ENCODE data around the gene RBM11.
"Not testable (repeated sequence)": the region's sequence is repeated elsewhere in the genome, so short reads cannot be mapped to it uniquely, and the experiment has no call there.

Gene RBM11, protein sequence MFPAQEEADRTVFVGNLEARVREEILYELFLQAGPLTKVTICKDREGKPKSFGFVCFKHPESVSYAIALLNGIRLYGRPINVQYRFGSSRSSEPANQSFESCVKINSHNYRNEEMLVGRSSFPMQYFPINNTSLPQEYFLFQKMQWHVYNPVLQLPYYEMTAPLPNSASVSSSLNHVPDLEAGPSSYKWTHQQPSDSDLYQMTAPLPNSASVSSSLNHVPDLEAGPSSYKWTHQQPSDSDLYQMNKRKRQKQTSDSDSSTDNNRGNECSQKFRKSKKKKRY

GRCh38 chr21:14215971-14216641 lies at the start of gene RBM11:
Gene RBM11 (plus strand): TSS chr21:14216157. CDS start chr21:14216187, 30 bp downstream.
- DNase-seq (ENCODE audit: low read depth in 3 of 3): peak; percentile 60 to 75 (median 67)

DNA sequence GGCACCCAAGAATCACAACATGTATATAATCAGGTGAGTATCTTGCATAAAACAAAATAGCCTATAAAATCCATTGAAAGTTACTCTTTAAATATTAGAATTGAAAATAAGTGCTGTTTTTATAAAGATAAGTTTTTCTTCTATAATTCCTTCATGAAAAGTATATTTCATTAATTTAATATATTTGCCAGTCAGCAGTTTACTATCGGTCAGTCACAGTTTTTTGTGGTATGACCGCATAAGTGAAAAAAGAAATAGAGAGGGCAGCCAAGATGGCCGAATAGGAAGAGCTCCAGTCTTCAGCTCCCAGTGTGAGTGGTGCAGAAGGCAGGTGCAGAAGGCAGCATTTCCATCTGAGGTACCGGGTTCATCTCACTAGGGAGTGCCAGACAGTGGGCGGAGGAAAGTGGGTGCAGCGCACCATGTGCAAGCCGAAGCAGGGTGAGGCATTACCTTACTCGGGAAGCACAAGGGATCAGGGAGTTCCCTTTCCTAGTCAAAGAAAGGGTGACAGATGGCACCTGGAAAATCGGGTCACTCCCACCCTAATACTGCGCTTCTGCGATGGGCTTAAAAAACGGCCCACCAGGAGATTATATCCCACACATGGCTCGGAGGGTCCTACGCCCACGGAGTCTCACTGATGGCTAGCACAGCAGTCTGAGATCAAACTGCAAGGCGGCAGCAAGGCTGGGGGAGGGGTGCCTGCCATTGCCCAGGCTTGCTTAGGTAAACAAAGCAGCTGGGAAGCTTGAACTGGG lies 49.3 kb upstream of the RBM11 start:
- DNase-seq (ENCODE audit: low read depth in 3 of 3): not testable (repeated sequence)

- DNase-seq (ENCODE audit: low read depth in 3 of 3): no peak
Observed at GRCh38 chr21:14206222-14206621, 9.7 kb upstream of the RBM11 start.

- DNase-seq (ENCODE audit: low read depth in 3 of 3): no peak
Observed at GRCh38 chr21:14210738-14211137, 5.2 kb upstream of the RBM11 start, which contains the start of gene LIPI. Gene LIPI (minus strand): TSS chr21:14210955. CDS start chr21:14210845, 110 bp downstream.

DNA sequence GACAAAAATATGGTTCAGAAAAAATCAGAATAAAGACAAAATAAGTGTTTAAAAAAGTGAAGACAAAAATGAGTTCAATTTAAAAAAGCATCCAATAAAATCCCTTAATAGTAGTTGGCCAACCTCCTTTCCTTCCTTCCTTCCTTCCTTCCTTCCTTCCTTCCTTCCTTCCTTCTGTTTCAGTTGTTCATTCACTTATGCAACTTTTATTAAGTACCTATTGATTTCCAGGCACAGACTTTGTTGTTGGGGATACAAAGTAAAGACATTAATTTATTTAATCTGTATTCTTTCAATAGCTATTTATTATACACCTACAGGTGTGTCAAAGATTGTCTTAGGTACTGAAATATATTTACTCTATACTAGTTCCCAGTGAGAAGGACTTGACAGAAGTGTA lies 2.8 kb upstream of the RBM11 start:
- no peak for DNase-seq (ENCODE audit: low read depth in 3 of 3)

- no peak for DNase-seq (ENCODE audit: low read depth in 3 of 3)
Observed at GRCh38 chr21:14223365-14223764, 7.4 kb downstream of the RBM11 start.

DNA sequence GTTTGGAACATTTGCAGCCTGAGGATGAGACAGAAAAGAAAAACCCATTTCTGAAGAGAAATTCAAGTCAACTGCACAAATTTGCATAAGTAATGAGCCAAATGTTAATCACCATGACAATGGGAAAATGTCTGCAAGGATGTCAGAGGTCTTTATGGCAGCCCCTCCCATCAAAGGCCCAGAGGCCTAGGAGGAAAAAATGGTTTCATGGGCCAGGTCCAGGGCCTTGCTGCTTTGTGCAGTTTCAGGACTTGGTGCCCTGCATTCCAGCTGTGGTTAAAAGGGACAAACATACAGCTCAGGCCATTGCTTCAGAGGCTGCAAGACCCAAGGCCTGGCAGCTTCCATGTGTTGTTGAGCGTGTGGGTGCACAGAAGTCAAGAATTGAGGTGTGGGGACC lies 13.4 kb downstream of the RBM11 start:
- DNase-seq (ENCODE audit: low read depth in 3 of 3): no peak

DNA sequence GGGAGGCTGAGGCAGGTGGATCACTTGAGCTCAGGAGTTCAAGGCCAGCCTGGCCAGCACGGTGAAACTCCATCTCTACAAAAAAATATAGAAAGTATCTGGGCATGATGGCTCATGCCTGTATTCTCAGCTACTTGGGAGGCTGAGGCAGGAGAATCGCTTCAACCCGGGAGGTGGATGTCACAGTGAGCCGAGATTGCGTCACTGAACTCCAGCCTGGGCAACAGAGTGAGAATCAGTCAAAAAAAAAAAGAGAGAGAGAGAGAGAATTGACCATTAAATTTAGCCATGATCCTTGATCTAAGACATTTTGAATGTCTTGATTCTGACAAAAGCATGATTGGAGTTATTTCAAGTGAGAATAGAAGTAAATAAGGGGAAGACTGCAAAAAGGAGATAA lies 19.1 kb downstream of the RBM11 start:
- no peak for DNase-seq (ENCODE audit: low read depth in 3 of 3)

- no peak for DNase-seq (ENCODE audit: low read depth in 3 of 3)
Observed at GRCh38 chr21:14236180-14236579, 20.2 kb downstream of the RBM11 start.

DNA sequence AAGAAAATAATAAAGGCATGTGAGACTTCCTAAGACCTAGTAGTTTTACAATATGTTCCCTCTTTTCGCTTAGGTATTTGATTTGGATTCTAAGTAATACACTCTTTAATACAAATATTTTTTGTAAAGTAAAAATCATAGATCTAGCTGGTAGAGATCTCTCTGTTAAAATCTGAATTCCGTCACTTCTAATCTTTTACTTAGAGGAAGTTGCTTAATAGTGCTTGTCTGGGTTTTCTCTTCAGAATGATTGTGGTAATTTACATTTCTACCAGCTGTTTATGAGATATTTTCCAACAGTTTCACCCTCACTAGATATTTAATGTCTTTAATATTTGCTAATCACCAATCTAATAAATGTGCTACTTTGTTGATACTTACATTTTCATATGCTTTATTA lies 23.3 kb downstream of the RBM11 start:
- DNase-seq (ENCODE audit: low read depth in 3 of 3): no peak

GRCh38 chr21:14241297-14241696 lies 25.3 kb downstream of the RBM11 start:
- no peak for DNase-seq (ENCODE audit: low read depth in 3 of 3)

GRCh38 chr21:14243461-14243860 lies 27.5 kb downstream of the RBM11 start:
- DNase-seq (ENCODE audit: low read depth in 3 of 3): no peak

DNA sequence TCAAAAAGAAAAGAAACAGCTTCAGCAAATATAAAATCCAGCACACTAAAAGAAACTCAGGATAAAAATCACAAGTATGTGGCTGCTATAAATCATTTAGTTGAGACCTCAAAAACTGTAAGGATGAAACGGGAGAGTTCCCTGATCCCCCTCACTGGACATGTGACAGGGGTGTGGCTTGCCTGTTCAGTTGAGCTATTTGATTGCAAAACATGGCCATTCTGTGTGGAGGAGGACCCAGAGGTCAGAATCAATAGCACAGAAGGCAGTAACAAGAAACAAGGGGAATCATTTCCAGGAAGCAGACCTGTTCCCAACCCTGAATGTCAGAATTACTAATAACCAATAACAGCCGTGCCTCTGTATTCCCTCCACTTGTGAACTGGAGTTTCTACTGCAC lies 27.9 kb downstream of the RBM11 start:
- no peak for DNase-seq (ENCODE audit: low read depth in 3 of 3)

DNA sequence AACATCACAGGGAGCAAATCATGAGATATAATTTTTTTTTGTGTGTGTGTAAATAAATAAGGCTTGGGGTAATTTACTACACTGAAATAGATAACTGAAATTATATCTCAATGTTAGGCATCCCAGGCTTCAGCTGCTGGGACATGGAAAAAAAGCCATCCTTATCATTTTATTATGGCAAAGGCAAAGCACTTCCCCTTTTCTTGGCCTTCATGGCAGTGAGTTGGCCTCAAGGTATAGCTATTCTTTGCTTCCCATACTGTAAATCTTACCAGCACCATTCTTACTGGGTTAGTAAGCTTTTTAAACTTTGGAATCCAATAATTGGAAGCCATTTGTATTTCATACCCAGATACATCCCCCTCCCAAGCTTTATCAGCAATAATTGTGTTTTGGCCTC lies 29.0 kb downstream of the RBM11 start:
- DNase-seq (ENCODE audit: low read depth in 3 of 3): no peak

GRCh38 chr21:14245711-14246110 lies 29.8 kb downstream of the RBM11 start:
- DNase-seq (ENCODE audit: low read depth in 3 of 3): no peak

- DNase-seq (ENCODE audit: low read depth in 3 of 3): no peak
Observed at GRCh38 chr21:14251336-14251735, 35.4 kb downstream of the RBM11 start.

DNA sequence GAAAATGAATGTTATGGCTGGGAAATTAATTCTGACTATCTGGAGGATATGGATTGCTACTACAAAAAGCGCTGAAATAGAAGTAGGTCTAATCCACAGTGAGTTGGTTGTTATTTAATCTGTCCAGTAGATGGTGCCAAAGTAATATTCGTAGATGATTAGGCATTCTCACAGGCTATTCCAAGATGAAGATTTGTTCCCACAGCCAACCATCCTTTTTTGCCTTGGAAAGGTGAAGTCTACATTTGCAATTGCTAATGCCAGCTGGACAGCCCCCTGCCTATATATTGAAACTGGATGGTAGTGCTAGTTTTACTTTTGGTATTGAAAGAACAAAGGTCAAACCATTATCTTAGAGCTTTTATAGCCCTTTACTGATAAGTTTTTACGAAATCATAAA lies 43.8 kb downstream of the RBM11 start:
- DNase-seq (ENCODE audit: low read depth in 3 of 3): no peak

- DNase-seq (ENCODE audit: low read depth in 3 of 3): no peak
Observed at GRCh38 chr21:14260174-14260764, 44.3 kb downstream of the RBM11 start.

DNA sequence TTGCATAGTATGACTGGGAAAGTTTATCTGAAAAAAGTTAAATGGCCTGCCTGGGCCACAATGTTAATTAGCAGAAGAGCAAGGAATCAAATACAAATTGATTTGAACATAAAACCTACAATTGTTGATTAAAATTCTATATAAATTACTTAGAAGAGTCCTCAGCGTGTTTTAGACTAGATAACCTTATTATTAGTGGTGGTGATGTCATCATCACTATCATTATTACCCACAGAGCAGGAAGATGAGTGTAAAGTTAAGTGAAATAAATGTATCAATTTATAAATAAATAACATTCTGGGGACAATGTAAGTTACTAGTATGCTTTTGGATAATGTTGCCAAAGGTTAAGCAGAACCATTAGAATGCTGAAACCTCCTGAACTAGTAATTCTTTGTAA lies 46.1 kb downstream of the RBM11 start:
- DNase-seq (ENCODE audit: low read depth in 3 of 3): no peak

GRCh38 chr21:14263879-14264278 lies 47.9 kb downstream of the RBM11 start:
- DNase-seq (ENCODE audit: low read depth in 3 of 3): no peak

DNA sequence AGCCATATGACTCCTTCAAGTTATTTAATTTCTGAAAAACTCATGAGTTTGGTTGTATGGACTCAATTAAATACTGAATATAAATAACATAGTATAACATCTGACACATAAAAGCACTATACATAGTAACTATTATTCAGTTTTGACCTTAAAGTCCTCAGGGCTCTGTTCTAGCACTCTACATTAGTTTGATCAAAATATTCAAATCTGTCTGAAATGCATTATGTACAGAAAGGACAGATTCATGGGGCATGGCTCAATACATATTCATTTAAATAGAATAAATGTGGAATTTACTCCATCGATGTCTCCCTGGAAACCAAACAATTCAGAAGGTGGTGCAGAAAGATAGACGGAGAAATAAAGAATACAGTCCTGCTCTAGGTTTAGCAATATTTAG lies 49.1 kb downstream of the RBM11 start:
- no peak for DNase-seq (ENCODE audit: low read depth in 3 of 3)

GRCh38 chr21:14267076-14267475 lies 51.1 kb downstream of the RBM11 start:
- no peak for DNase-seq (ENCODE audit: low read depth in 3 of 3)

Measured in stimulated activated CD4-positive, alpha-beta T cell treated with anti-CD3 and anti-CD28 coated beads, TNF-alpha, amount 100 ng/mL, for 4 hours (primary cell).